ENCODE measurements around the gene UBXN4.
"Not testable (repeated sequence)": the region's sequence is repeated elsewhere in the genome, so short reads cannot be mapped to it uniquely, and the experiment has no call there.

DNA sequence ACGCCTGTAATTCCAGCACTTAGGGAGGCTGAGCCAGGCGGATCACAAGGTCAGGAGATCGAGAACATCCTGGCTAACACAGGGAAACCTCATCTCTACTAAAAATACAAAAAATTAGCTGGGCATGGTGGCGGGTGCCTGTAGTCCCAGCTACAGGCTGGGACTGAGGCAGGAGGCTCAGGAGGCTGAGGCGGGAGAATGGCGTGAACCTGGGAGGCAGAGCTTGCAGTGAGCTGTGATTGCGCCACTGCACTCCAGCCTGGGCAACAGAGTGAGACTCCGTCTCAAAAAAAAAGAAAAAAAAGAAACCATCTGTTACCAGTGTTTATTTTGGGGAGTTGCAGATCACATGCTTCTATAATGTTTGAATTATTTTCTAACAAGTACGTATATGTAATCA lies 26.6 kb upstream of the UBXN4 start:
- TF ChIP-seq CTCF (IDR thresholded peaks at IDR 0.05; ENCODE audit: extremely low read depth in 1 of 2, insufficient read depth in 1 of 2, low read depth in 1 of 2, low read length in 2 of 2); POLR2A (IDR thresholded peaks at IDR 0.05; ENCODE audit: low read depth, low read length): not testable (repeated sequence)
- TF ChIP-seq, protein P1, sequence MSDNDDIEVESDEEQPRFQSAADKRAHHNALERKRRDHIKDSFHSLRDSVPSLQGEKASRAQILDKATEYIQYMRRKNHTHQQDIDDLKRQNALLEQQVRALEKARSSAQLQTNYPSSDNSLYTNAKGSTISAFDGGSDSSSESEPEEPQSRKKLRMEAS (IDR thresholded peaks at IDR 0.05; ENCODE audit: insufficient read depth, insufficient read length): not testable (repeated sequence)

Measured in endothelial cell of umbilical vein (primary cell).